ENCODE data around the gene FZR1. TPM values are rescaled to one million over a fixed set of nuclear protein-coding genes. Genes with fewer than 3 reads are reported as not detected.

Gene FZR1
- total RNA-seq, 2 donors from 2014 or later = 32.2 to 64.9 TPM

GRCh38 chr19:3532154-3532786 is 26.2 kb downstream of the FZR1 start:
- H3K27ac ChIP-seq = no peak overlapping the region
- DNase-seq (ENCODE audit: low spot score) = no peak
- WGBS = 90% methylated on average over 22 of the region's 33 CpGs
- no peaks in the 10 kb centered on the region for H3K4me1 ChIP-seq (replicated peaks)
- peaks cover 17 to 19% of the 10 kb centered on the region in 2 donors for H3K36me3 ChIP-seq
- TF ChIP-seq CTCF (IDR thresholded peaks at IDR 0.05) (no peak), POLR2A (IDR thresholded peaks at IDR 0.05) (no peak), POLR2AphosphoS5 (IDR thresholded peaks at IDR 0.05) (no peak)
- intact Hi-C loops (cut with DNase I) = no loop called here
- H3K4me3 ChIP-seq = no peak overlapping the region
- no peaks in the 10 kb centered on the region for H3K9me3 ChIP-seq
- H3K27me3 ChIP-seq (replicated peaks; ENCODE audit: insufficient read depth) = no peaks in the 10 kb centered on the region

GRCh38 chr19:3533033-3533432 is 26.9 kb downstream of the FZR1 start:
- DNase-seq (ENCODE audit: low spot score) = no peak
- Histone ChIP-seq H3K36me3 (peaks cover 9 to 11% of the 10 kb centered on the region in 2 donors), H3K4me3 (no peak overlapping the region), H3K4me1 (replicated peaks) (no peaks in the 10 kb centered on the region), H3K27me3 (replicated peaks; ENCODE audit: insufficient read depth) (no peaks in the 10 kb centered on the region), H3K9me3 (no peaks in the 10 kb centered on the region), H3K27ac (no peak overlapping the region)
- TF ChIP-seq POLR2A (IDR thresholded peaks at IDR 0.05) = no peak
- no peak for TF ChIP-seq CTCF (IDR thresholded peaks at IDR 0.05)
- no peak for TF ChIP-seq POLR2AphosphoS5 (IDR thresholded peaks at IDR 0.05)
- intact Hi-C loops (cut with DNase I) = no loop called here
- WGBS = 80% methylated on average over 16 of the region's 17 CpGs

GRCh38 chr19:3533563-3534216 is 27.6 kb downstream of the FZR1 start:
- peaks cover 8 to 11% of the 10 kb centered on the region in 2 donors for H3K36me3 ChIP-seq
- no peak overlapping the region for H3K4me3 ChIP-seq
- H3K4me1 ChIP-seq (replicated peaks) = no peaks in the 10 kb centered on the region
- H3K9me3 ChIP-seq = no peaks in the 10 kb centered on the region
- H3K27ac ChIP-seq = no peak overlapping the region
- no peaks in the 10 kb centered on the region for H3K27me3 ChIP-seq (replicated peaks; ENCODE audit: insufficient read depth)
- no peak for DNase-seq (ENCODE audit: low spot score)
- TF ChIP-seq POLR2A (IDR thresholded peaks at IDR 0.05) (no peak), CTCF (IDR thresholded peaks at IDR 0.05) (no peak), POLR2AphosphoS5 (IDR thresholded peaks at IDR 0.05) (no peak)
- intact Hi-C loops (cut with DNase I) = no loop called here
- 75% methylated on average over 12 of the region's 12 CpGs for WGBS

GRCh38 chr19:3534375-3535234 is 28.5 kb downstream of the FZR1 start:
- peaks cover 8 to 11% of the 10 kb centered on the region in 2 donors for H3K36me3 ChIP-seq
- no peak for TF ChIP-seq POLR2A (IDR thresholded peaks at IDR 0.05)
- TF ChIP-seq POLR2AphosphoS5 (IDR thresholded peaks at IDR 0.05) = no peak
- TF ChIP-seq CTCF (IDR thresholded peaks at IDR 0.05) = no peak
- H3K4me1 ChIP-seq (replicated peaks) = no peaks in the 10 kb centered on the region
- no peak for DNase-seq (ENCODE audit: low spot score)
- no peaks in the 10 kb centered on the region for H3K27me3 ChIP-seq (replicated peaks; ENCODE audit: insufficient read depth)
- intact Hi-C loops (cut with DNase I) = no loop called here
- no peak overlapping the region for H3K27ac ChIP-seq
- no peak overlapping the region for H3K4me3 ChIP-seq
- WGBS = 89% methylated on average over 34 of the region's 38 CpGs
- no peaks in the 10 kb centered on the region for H3K9me3 ChIP-seq

Measured in prostate gland (tissue), 2 donors.